A549 treated with CpdA at 1 μM for 4 hours (cell line): Measurements from ENCODE around the gene DYNC1I1. TPM values are rescaled to one million over a fixed set of nuclear protein-coding genes. Genes with fewer than 3 reads are reported as not detected.

Source experiments
- total RNA-seq: library from RNA; stranded (reverse); fragments of 200-300 nt; extraction: Qiagen RNA extraction; gene quantifications from 5 replicates; pipeline ENCODE4 v1.2.3, GENCODE V29; 2022; ENCODE audit warnings: low read depth

Gene DYNC1I1
- 0.06 to 0.27 TPM (median 0.18 TPM) in 4 of 5 replicates, not detected in the other for total RNA-seq

DNA sequence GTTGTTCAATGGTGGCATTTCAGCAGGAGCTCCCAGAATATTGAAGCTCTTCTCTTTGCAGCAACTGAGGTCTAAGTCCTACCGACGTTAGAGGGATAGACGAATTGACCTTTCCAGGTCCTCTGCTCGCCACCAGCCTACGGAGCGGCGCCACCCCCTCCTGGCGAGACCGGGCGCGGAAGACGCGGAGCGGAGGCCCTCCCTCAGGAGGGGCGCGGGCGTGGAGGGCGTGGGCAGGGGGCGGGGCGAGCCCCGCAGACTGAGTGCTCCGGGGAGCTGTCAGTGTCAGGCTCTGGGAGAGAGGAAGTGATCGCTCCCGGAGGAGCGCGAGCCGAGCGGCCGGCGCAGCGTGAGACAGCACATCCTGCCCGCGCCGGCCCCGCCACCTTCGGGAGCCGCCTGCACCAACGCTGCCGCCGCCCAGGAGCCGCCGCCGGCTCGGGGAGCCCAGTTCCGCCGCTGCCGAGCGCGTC is at the start of gene DYNC1I1:
Gene DYNC1I1 (plus strand): TSS at position 257 of the 473 bp plus-strand sequence. CDS start 32,176 bp downstream, outside the sequence.

Other genes with a start within 250 kb of the DYNC1I1 start
- 3.8 to 6.7 TPM (median 4.9 TPM) in 5 replicates for gene PDK4, start 176.0 kb upstream of the DYNC1I1 start, total RNA-seq